NOMO-1 treated with DMSO at 0.1 percent for 48 hours (cell line): Measurements from ENCODE around the gene HMSD.

ENCODE experiments used
- DNase-seq: peaks from one replicate; lab custom pipeline; 2025; ENCODE audit not compliant: unreplicated experiment; lab: John Stamatoyannopoulos, UW

HMSD gene

GRCh38 chr18:63987743-63988142 lies 38.6 kb downstream of the HMSD start:
- peak; percentile 49 for DNase-seq

- DNase-seq: no peak
These were observed 43.6 kb downstream of the HMSD start for GRCh38 chr18:63992751-63993150.

DNA sequence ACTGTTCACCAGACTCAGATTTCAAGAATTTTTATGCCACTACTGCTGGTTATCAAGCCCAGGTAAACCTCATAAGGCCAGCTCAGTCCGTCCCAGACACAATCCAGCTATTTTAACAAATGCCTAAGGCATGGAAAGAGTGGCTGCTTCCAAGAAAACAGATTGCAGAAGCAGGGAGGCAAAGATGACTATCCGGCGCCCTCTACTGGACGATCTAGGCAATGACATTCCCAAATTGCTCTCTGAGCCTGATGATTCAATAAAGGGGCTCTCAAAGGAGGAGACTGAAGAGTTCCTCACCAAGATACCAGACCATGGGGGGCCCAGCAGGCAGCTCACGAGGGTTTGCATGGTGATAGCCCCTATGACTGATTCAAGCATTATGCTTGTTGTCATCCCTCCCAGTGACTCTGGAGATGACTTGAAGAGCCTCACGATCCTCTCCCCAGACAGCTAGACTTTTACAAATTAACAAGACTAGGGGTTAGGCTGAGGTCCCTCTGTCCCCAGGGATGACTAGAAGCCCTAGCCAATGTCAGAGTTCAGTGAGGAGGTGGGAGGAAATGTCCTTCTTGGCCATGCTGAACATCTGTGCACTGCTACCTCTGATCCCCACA lies 45.8 kb downstream of the HMSD start:
- peak; percentile 51 for DNase-seq

- no peak for DNase-seq
These were observed 47.9 kb downstream of the HMSD start for GRCh38 chr18:63997041-63997440.

DNA sequence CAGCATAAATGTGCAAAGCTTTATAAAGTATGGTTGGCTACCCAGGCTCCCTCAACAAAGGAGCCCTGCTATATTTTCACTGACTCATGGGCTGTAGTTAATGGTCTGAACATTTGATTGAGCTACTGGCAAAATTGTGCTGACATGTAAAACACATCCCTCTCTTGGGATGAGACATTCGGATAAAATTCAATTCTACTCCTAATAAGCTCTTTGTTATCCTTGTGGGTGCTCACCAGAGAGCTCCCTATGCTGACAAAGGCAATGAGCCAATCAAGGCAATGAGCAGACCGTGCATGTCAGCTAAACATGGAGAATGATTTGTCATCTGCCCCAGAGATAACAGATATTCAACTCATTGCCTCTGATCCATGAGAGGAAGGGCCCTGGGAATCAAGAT lies 48.5 kb downstream of the HMSD start:
- DNase-seq: no peak

DNA sequence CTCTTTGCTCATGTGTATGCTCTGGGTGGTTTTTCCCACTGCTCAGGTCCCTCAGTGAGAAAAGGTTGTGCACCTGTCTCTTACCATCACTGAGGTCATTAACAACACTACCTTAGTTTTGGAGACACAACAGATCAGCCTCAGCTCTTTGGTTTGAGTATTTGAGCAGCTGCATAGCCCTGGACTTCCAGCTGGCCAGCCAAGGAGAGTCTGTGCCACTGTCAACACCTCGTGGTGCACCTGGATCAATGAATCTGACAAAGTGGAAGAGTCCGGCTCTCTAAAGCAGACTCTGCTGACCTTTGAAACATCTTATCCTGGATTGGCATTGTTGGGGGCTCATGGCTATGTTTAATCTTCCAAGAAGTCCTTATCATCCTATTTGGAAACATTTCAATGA lies 50.8 kb downstream of the HMSD start:
- DNase-seq: no peak

DNA sequence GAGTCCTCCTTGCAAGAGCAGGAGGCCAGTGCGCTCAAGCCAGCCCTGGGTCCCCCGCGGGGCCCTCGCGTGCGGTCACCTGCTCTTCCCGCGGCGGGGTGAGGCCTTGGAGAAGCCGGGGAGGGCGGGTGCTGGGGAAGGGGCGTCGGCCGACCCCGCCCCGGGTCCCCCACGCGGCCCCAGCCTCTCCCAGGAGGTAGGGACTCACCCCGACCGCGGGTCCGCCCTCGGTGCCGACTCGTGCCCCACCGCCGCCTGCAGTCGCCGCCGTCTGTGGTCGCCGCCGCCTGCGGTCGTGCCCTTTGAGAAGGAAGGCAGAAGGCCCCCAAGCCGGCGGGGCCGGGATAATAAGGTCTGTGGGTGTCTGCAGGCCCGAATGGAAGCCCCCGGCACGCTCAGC lies 53.5 kb downstream of the HMSD start:
- no peak for DNase-seq

DNA sequence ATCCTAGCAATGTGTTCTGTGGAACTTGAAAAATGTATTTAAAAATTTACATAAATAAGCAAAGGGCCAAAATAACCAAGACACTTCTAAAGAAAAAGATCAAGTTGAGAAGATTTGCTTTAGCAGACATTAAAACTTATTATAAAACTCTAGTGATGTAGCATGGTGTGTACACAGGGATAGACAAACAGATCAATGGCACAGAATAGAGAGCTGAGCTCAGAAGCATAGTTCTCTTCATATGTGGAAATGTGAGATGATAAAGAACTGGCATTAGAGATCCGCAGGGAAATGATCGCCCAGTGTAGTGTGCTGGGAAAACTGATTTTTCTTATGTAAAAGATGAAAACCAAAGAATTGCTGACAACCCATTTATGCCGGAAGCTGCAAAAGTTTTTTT lies 60.2 kb downstream of the HMSD start:
- no peak for DNase-seq
